ENCODE measurements around the gene INPP5A. TPM values are rescaled to one million over a fixed set of nuclear protein-coding genes. Genes with fewer than 3 reads are reported as not detected.

Gene INPP5A
- polyA plus RNA-seq, 4 donors = 21.1 to 25.0 (median 22.8) TPM

GRCh38 chr10:132514821-132515520 is 22.6 kb upstream of the INPP5A start:
- Histone ChIP-seq H3K4me1 (ENCODE audit: control insufficient read depth in 3 of 3, insufficient read depth in 2 of 3, low read depth in 1 of 3, low read length in 2 of 3) (peaks cover 2 to 48% (median 9%) of the 10 kb centered on the region in 3 donors), H3K9me3 (ENCODE audit: control insufficient read depth in 2 of 2, insufficient read depth in 1 of 2, low read depth in 1 of 2, low read length in 1 of 2) (peaks cover 0 to 4% of the 10 kb centered on the region in 2 donors), H3K4me3 (ENCODE audit: low read depth in 1 of 3, low read length in 3 of 3) (no peak overlapping the region), H3K36me3 (ENCODE audit: control insufficient read depth in 3 of 3, insufficient read depth in 2 of 3, low read depth in 1 of 3, low read length in 3 of 3) (no peaks in the 10 kb centered on the region), H3K27ac (ENCODE audit: low read depth in 1 of 3, low read length in 2 of 3) (peak overlapping the region in 1 of 3 donors; percentile 30), H3K27me3 (ENCODE audit: control insufficient read depth in 3 of 3, insufficient read depth in 3 of 3, low read length in 3 of 3) (no peaks in the 10 kb centered on the region)
- DNase-seq (no peak), FAIRE-seq (no peak)
- WGBS, 3 donors = 63 to 82% (median 67%) methylated on average over 21 of the region's 21 CpGs

DNA sequence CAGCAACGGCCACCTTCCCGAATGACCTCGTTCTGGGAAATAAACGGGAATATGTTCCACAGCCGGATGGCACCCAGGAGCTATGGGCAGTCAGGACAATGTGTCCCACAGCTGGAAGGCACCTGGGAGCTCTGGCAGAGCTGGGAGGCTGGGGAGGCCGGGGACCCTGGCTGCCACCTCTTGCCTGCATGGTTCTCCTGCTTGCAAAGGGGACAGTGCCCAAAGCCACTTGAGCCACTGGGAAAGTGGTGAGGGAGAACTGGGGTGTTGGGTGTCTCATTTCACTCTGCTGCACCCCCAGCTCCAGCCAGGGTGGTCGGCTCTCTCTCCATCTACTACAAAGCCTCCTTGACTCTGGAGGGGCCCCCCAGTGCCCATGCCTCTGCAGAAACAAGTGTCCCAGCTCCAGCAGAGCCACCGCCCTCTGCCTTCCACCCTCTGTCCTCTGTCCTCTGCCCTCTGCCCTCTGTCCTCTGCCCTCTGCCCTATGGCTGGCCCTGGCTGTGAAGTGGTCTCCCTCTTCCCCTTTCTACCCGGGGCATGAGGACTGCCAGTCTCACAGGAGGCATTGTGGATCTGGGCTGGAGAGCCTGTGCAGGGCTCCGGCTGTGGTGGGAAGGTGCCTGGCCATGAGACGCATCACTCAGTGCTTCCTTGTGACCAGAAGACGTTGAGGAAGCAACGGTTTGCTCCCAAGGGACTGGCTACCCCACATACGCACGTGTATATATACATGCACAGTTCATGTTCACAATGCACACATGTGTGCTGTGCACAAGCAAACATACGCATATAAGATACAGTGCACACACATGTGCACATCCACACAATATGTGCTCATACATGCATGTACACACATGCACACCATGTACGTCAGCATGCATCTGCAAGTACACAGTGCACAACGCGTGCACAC is 21.5 kb upstream of the INPP5A start:
- peaks cover 0 to 4% of the 10 kb centered on the region in 2 donors for H3K9me3 ChIP-seq (ENCODE audit: control insufficient read depth in 2 of 2, insufficient read depth in 1 of 2, low read depth in 1 of 2, low read length in 1 of 2)
- 66 to 78% (median 71%) methylated on average over 18 to 19 of the region's 19 CpGs for WGBS, 3 donors
- no peak for FAIRE-seq
- H3K27me3 ChIP-seq (ENCODE audit: control insufficient read depth in 3 of 3, insufficient read depth in 3 of 3, low read length in 3 of 3) = no peaks in the 10 kb centered on the region
- no peak for DNase-seq
- H3K27ac ChIP-seq (ENCODE audit: low read depth in 1 of 3, low read length in 2 of 3) = peak overlapping the region in 2 of 3 donors; percentile 81 to 88
- no peak overlapping the region for H3K4me3 ChIP-seq (ENCODE audit: low read depth in 1 of 3, low read length in 3 of 3)
- H3K4me1 ChIP-seq (ENCODE audit: control insufficient read depth in 3 of 3, insufficient read depth in 2 of 3, low read depth in 1 of 3, low read length in 2 of 3) = peaks cover 2 to 54% (median 11%) of the 10 kb centered on the region in 3 donors
- no peaks in the 10 kb centered on the region for H3K36me3 ChIP-seq (ENCODE audit: control insufficient read depth in 3 of 3, insufficient read depth in 2 of 3, low read depth in 1 of 3, low read length in 3 of 3)

GRCh38 chr10:132516771-132517725 is 20.5 kb upstream of the INPP5A start:
- Histone ChIP-seq H3K4me3 (ENCODE audit: low read depth in 1 of 3, low read length in 3 of 3) (peak overlapping the region in 1 of 3 donors; percentile 13), H3K9me3 (ENCODE audit: control insufficient read depth in 2 of 2, insufficient read depth in 1 of 2, low read depth in 1 of 2, low read length in 1 of 2) (peaks cover 0 to 4% of the 10 kb centered on the region in 2 donors), H3K4me1 (ENCODE audit: control insufficient read depth in 3 of 3, insufficient read depth in 2 of 3, low read depth in 1 of 3, low read length in 2 of 3) (peaks cover 2 to 54% (median 11%) of the 10 kb centered on the region in 3 donors), H3K27me3 (ENCODE audit: control insufficient read depth in 3 of 3, insufficient read depth in 3 of 3, low read length in 3 of 3) (no peaks in the 10 kb centered on the region), H3K36me3 (ENCODE audit: control insufficient read depth in 3 of 3, insufficient read depth in 2 of 3, low read depth in 1 of 3, low read length in 3 of 3) (no peaks in the 10 kb centered on the region), H3K27ac (ENCODE audit: low read depth in 1 of 3, low read length in 2 of 3) (peak overlapping the region in 2 of 3 donors; percentile 81 to 88)
- no peak for FAIRE-seq
- peak; percentile 73 to 95 for DNase-seq
- WGBS, 3 donors = 18 to 37% (median 31%) methylated on average over 35 to 37 of the region's 37 CpGs

- FAIRE-seq (no peak), DNase-seq (peak in 1 of 2 donors; percentile 45)
- no peaks in the 10 kb centered on the region for H3K27me3 ChIP-seq (ENCODE audit: control insufficient read depth in 3 of 3, insufficient read depth in 3 of 3, low read length in 3 of 3)
- H3K36me3 ChIP-seq (ENCODE audit: control insufficient read depth in 3 of 3, insufficient read depth in 2 of 3, low read depth in 1 of 3, low read length in 3 of 3) = no peaks in the 10 kb centered on the region
- peaks cover 0 to under 1% of the 10 kb centered on the region in 2 donors for H3K9me3 ChIP-seq (ENCODE audit: control insufficient read depth in 2 of 2, insufficient read depth in 1 of 2, low read depth in 1 of 2, low read length in 1 of 2)
- WGBS, 3 donors = 52 to 58% (median 52%) methylated on average over 16 of the region's 16 CpGs
- no peak overlapping the region for H3K4me3 ChIP-seq (ENCODE audit: low read depth in 1 of 3, low read length in 3 of 3)
- peak overlapping the region in 2 of 3 donors; percentile 2 to 88 for H3K27ac ChIP-seq (ENCODE audit: low read depth in 1 of 3, low read length in 2 of 3)
- peaks cover 2 to 54% (median 11%) of the 10 kb centered on the region in 3 donors for H3K4me1 ChIP-seq (ENCODE audit: control insufficient read depth in 3 of 3, insufficient read depth in 2 of 3, low read depth in 1 of 3, low read length in 2 of 3)
Observed at GRCh38 chr10:132517951-132518521, 19.6 kb upstream of the INPP5A start.

DNA sequence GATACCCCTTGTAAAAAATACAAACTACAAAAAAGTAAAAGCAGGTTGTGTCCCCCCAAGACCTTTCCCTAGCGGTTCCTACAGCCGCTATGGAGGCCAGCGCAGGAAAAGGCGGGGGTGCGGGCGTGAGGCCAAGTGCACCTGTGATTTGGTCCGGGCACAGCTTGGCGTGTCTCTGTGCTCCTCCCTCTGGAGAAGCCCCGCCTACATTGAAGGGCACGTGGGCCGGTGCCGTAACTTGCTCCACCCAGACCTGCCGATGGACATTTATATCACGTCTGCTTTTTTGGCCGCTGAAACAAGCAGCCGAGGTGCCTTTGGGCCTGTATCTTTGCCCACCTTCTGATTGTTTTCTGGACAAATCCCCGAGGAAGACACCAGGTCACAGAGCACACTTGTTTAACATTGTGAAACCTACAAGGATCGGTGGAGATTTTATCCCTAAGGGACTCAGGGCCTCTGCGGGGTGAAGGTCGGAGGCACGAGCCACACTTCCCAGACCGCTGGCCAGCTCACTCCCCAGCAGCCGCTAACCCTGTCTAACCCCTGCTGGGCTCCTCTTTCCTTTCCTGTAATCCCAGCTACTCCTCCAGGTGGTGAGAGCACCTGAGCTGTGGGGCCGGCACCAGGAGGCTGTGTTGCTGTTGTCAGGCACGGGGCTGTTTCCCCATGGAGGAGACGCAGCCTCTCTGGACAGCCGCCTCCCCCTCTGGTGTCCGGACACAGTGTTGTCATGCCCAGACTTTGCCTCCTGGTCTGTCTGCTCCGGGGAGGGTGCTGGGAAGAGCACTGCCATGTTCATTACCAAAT is 18.8 kb upstream of the INPP5A start:
- H3K27me3 ChIP-seq (ENCODE audit: control insufficient read depth in 3 of 3, insufficient read depth in 3 of 3, low read length in 3 of 3) = no peaks in the 10 kb centered on the region
- no peaks in the 10 kb centered on the region for H3K36me3 ChIP-seq (ENCODE audit: control insufficient read depth in 3 of 3, insufficient read depth in 2 of 3, low read depth in 1 of 3, low read length in 3 of 3)
- peak overlapping the region in 2 of 3 donors; percentile 5 to 88 for H3K27ac ChIP-seq (ENCODE audit: low read depth in 1 of 3, low read length in 2 of 3)
- peaks cover 2 to 54% (median 11%) of the 10 kb centered on the region in 3 donors for H3K4me1 ChIP-seq (ENCODE audit: control insufficient read depth in 3 of 3, insufficient read depth in 2 of 3, low read depth in 1 of 3, low read length in 2 of 3)
- FAIRE-seq (no peak), DNase-seq (peak; percentile 83 to 88)
- H3K9me3 ChIP-seq (ENCODE audit: control insufficient read depth in 2 of 2, insufficient read depth in 1 of 2, low read depth in 1 of 2, low read length in 1 of 2) = no peaks in the 10 kb centered on the region
- H3K4me3 ChIP-seq (ENCODE audit: low read depth in 1 of 3, low read length in 3 of 3) = peak overlapping the region in 2 of 3 donors; percentile 12 to 13
- WGBS, 3 donors = 12 to 53% (median 21%) methylated on average over 29 of the region's 29 CpGs

GRCh38 chr10:132519382-132520176 is 18.0 kb upstream of the INPP5A start:
- Histone ChIP-seq H3K9me3 (ENCODE audit: control insufficient read depth in 2 of 2, insufficient read depth in 1 of 2, low read depth in 1 of 2, low read length in 1 of 2) (no peaks in the 10 kb centered on the region), H3K27me3 (ENCODE audit: control insufficient read depth in 3 of 3, insufficient read depth in 3 of 3, low read length in 3 of 3) (no peaks in the 10 kb centered on the region), H3K27ac (ENCODE audit: low read depth in 1 of 3, low read length in 2 of 3) (peak overlapping the region in 2 of 3 donors; percentile 64 to 77), H3K4me1 (ENCODE audit: control insufficient read depth in 3 of 3, insufficient read depth in 2 of 3, low read depth in 1 of 3, low read length in 2 of 3) (peaks cover 2 to 54% (median 11%) of the 10 kb centered on the region in 3 donors), H3K4me3 (ENCODE audit: low read depth in 1 of 3, low read length in 3 of 3) (no peak overlapping the region), H3K36me3 (ENCODE audit: control insufficient read depth in 3 of 3, insufficient read depth in 2 of 3, low read depth in 1 of 3, low read length in 3 of 3) (no peaks in the 10 kb centered on the region)
- 63 to 73% (median 68%) methylated on average over 27 to 30 of the region's 30 CpGs for WGBS, 3 donors
- DNase-seq (no peak), FAIRE-seq (no peak)
